ENCODE measurements around the gene CABLES1. TPM values are rescaled to one million over a fixed set of nuclear protein-coding genes. Genes with fewer than 3 reads are reported as not detected.

CABLES1 gene
- total RNA-seq, 1 experiment from 2014 or later: 16.2 TPM

GRCh38 chr18:23302851-23303527 is 167.7 kb downstream of the CABLES1 start:
- no peak overlapping the region for H3K27ac Mint-ChIP-seq (ENCODE audit: unreplicated experiment)
- no peak for DNase-seq
- intact Hi-C loops (cut with micrococcal nuclease; ENCODE audit: unreplicated experiment): no loop called here
- H3K9me3 Mint-ChIP-seq (ENCODE audit: low read depth, unreplicated experiment): no peaks in the 10 kb centered on the region
- CTCF ChIA-PET: no interaction called here
- no peak for TF ChIP-seq CTCF (IDR thresholded peaks at IDR 0.05; ENCODE audit: unreplicated experiment)
- no TSS peak for BruUV-seq (replicated peaks)
- H3K4me3 Mint-ChIP-seq (ENCODE audit: low read depth, unreplicated experiment): no peak overlapping the region
- peaks cover 9% of the 10 kb centered on the region for H3K4me1 Mint-ChIP-seq (ENCODE audit: low read depth, unreplicated experiment)
- H3K36me3 Mint-ChIP-seq (ENCODE audit: insufficient read depth, unreplicated experiment): peaks cover 1% of the 10 kb centered on the region
- no peaks in the 10 kb centered on the region for H3K27me3 Mint-ChIP-seq (ENCODE audit: unreplicated experiment)

- H3K4me1 Mint-ChIP-seq (ENCODE audit: low read depth, unreplicated experiment): peaks cover 10% of the 10 kb centered on the region
- BruUV-seq (replicated peaks): no TSS peak
- no peaks in the 10 kb centered on the region for H3K36me3 Mint-ChIP-seq (ENCODE audit: insufficient read depth, unreplicated experiment)
- no peak overlapping the region for H3K27ac Mint-ChIP-seq (ENCODE audit: unreplicated experiment)
- no peaks in the 10 kb centered on the region for H3K9me3 Mint-ChIP-seq (ENCODE audit: low read depth, unreplicated experiment)
- no peak for TF ChIP-seq CTCF (IDR thresholded peaks at IDR 0.05; ENCODE audit: unreplicated experiment)
- H3K4me3 Mint-ChIP-seq (ENCODE audit: low read depth, unreplicated experiment): no peak overlapping the region
- H3K27me3 Mint-ChIP-seq (ENCODE audit: unreplicated experiment): no peaks in the 10 kb centered on the region
- no peak for DNase-seq
- CTCF ChIA-PET: no interaction called here
- intact Hi-C loops (cut with micrococcal nuclease; ENCODE audit: unreplicated experiment): no loop called here
These were observed 171.5 kb downstream of the CABLES1 start for GRCh38 chr18:23306822-23307221.

GRCh38 chr18:23307567-23308295 is 172.4 kb downstream of the CABLES1 start:
- no peaks in the 10 kb centered on the region for H3K9me3 Mint-ChIP-seq (ENCODE audit: low read depth, unreplicated experiment)
- no peak overlapping the region for H3K27ac Mint-ChIP-seq (ENCODE audit: unreplicated experiment)
- H3K4me1 Mint-ChIP-seq (ENCODE audit: low read depth, unreplicated experiment): peaks cover 17% of the 10 kb centered on the region
- intact Hi-C loops (cut with micrococcal nuclease; ENCODE audit: unreplicated experiment): no loop called here
- no peak overlapping the region for H3K4me3 Mint-ChIP-seq (ENCODE audit: low read depth, unreplicated experiment)
- H3K36me3 Mint-ChIP-seq (ENCODE audit: insufficient read depth, unreplicated experiment): no peaks in the 10 kb centered on the region
- TF ChIP-seq CTCF (IDR thresholded peaks at IDR 0.05; ENCODE audit: unreplicated experiment): no peak
- no peaks in the 10 kb centered on the region for H3K27me3 Mint-ChIP-seq (ENCODE audit: unreplicated experiment)
- no peak for DNase-seq
- no TSS peak for BruUV-seq (replicated peaks)
- CTCF ChIA-PET: interaction anchor here (0.6 kb wide), 1 partner anchor 73 kb away, joined by 3 read pairs; no protein-coding TSS in a partner anchor

Other genes starting within 250 kb of the CABLES1 start
- gene RBBP8, start 202.2 kb upstream of the CABLES1 start, total RNA-seq (2022): 55.6 and 62.4 TPM in 2 replicates

Data from Calu3 (cell line).